Bronchial epithelial cell (primary cell): ENCODE results near the gene NPAS3. TPM values are rescaled to one million over a fixed set of nuclear protein-coding genes. Genes with fewer than 3 reads are reported as not detected.

Experiments
- DNase-seq: peaks from one replicate; pipeline ENCODE4 v3.0.0-alpha.2; 2010; ENCODE audit warnings: low read depth
- FAIRE-seq: peaks from 2 replicates; lab custom pipeline; 2011; peaks lifted over from hg19 to GRCh38; lab: Jason Lieb, UNC
- H3K27me3 ChIP-seq: 2 replicates; pipeline ENCODE4 v1.5.1; 2011; ENCODE audit warnings: low read length; ENCODE audit not compliant: control insufficient read depth, insufficient read depth
- H3K36me3 ChIP-seq: 2 replicates; pipeline ENCODE4 v1.5.1; 2011; ENCODE audit warnings: low read length; ENCODE audit not compliant: control insufficient read depth, insufficient read depth
- H3K4me3 ChIP-seq: 2 replicates; pipeline ENCODE4 v1.5.1; 2011; ENCODE audit warnings: mild to moderate bottlenecking, low read depth, low read length, control low read depth
- total RNA-seq: library from RNA; depleted of rRNA; stranded (reverse); fragments of >200 nt; gene quantifications from 2 replicates; pipeline ENCODE4 v1.2.1, GENCODE V29; 2014
- TF ChIP-seq, protein P1 (sequence below): IDR thresholded peaks from 2 replicates; pipeline ENCODE4 v1.5.1; 2011; ENCODE audit warnings: mild to moderate bottlenecking, moderate library complexity, low read length, control low read depth, inconsistent platforms; ENCODE audit not compliant: insufficient read depth, severe bottlenecking

Gene NPAS3
- total RNA-seq, 1 donor from 2014 or later, result not detected

DNA sequence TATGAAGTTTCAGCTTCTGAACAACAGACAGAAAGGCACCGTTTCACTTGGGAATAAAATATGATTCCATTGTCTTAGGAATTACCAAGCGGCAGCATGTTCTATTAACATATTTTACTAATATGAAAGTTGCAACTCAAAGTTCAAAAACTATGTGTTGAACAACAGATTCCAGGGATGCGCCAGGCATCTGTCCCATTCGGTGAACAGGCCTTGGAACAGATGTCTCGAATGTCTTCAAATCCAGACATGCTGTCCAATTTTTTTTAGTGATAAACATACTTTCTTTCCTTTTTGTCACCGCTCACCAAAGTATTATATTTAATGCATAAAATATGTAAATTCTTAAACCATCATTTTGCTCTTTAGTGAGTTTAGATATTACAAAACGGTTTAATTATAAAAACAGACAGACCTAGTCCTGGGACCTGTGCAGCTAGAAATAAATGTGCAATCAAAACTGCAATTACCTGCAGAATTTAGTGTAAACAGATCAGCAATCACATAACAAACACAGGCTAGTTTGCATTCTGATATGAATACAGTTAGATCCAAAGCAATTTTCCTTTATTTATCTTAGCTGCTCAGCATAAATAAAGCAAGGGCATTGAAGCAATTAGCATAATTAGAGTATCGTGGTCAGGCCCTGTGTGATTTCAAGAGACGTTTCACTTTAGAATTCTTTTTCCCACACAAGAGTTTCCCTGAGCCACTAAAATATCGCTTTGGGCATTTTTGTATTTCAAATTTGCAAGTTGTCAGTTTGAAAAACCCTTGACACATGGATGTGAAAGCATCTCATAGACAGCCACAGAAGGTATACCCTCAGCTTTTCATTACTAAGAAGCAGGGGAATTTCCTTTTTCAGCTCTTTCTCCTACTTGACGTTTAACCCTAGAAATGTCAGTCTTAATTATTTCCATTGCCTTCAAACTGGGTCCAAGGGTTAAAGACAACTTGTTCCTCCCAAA, 591.4 kb downstream of the NPAS3 start:
- no peak for DNase-seq
- TF ChIP-seq, protein P1, sequence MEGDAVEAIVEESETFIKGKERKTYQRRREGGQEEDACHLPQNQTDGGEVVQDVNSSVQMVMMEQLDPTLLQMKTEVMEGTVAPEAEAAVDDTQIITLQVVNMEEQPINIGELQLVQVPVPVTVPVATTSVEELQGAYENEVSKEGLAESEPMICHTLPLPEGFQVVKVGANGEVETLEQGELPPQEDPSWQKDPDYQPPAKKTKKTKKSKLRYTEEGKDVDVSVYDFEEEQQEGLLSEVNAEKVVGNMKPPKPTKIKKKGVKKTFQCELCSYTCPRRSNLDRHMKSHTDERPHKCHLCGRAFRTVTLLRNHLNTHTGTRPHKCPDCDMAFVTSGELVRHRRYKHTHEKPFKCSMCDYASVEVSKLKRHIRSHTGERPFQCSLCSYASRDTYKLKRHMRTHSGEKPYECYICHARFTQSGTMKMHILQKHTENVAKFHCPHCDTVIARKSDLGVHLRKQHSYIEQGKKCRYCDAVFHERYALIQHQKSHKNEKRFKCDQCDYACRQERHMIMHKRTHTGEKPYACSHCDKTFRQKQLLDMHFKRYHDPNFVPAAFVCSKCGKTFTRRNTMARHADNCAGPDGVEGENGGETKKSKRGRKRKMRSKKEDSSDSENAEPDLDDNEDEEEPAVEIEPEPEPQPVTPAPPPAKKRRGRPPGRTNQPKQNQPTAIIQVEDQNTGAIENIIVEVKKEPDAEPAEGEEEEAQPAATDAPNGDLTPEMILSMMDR, result no peak
- Histone ChIP-seq H3K4me3 (no peak overlapping the region), H3K36me3 (no peaks in the 10 kb centered on the region), H3K27me3 (no peaks in the 10 kb centered on the region)
- no peak for FAIRE-seq

DNA sequence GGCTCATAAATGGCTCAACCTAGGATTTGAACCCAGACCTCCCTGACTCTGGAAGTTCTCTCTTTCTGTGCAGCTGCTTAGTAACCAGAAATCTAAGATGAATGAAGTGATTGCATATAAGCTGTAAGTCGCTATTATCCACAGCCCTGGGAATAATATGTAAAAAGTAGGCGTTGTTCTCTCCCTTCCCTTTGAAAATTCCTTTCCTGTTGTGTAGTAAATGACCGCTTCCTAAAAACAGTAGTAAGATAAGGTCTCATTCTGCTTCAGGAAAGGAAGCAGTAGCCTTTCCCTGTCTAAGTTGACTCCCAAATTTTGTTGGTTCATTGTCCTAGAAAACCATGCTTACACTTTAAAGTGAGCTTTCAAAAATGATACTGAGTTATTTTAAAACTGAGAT, 593.9 kb downstream of the NPAS3 start:
- TF ChIP-seq, protein P1, result no peak
- no peak overlapping the region for H3K4me3 ChIP-seq
- H3K36me3 ChIP-seq, result no peaks in the 10 kb centered on the region
- no peaks in the 10 kb centered on the region for H3K27me3 ChIP-seq
- FAIRE-seq (no peak), DNase-seq (no peak)

DNA sequence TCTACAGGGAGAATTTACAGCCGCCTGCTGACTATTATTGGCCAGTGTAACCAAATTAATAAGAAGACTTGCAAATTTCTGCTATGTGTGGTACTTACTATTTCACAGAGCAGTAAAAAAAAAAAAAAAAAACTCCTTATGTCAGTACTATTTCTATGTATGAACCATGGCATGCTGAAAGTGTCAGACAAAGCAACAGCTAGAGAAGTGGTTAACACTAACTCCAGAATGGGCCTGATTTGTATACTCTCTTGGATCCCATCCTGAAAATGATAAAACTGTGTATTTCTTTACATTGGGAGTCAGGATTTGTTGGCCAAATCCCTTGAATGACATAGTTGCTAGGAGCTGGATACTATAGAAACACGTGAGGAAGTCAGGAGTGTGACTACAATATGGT, 595.4 kb downstream of the NPAS3 start:
- Histone ChIP-seq H3K27me3 (no peaks in the 10 kb centered on the region), H3K36me3 (no peaks in the 10 kb centered on the region), H3K4me3 (no peak overlapping the region)
- no peak for DNase-seq
- TF ChIP-seq, protein P1, result no peak
- FAIRE-seq, result no peak

DNA sequence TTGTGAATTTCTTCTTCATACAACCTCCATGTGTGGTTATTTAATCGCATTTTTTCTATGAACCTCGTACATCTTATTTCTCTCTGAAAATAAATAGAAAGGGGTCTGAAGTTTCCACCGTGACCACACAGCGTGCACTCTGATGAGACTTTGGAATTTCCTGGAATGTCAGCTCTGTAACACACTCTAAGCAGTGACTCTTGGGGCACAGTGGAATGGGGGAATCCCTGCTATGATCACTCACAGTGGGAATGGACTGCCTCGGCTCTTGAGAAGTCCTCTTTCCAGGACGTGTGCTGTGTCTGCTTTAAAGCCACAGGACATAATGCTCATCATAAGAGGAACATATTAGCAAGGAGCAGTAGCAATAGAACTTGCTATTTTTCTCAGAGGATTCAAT, 596.0 kb downstream of the NPAS3 start:
- DNase-seq (no peak), FAIRE-seq (no peak)
- TF ChIP-seq, protein P1, result no peak
- no peaks in the 10 kb centered on the region for H3K36me3 ChIP-seq
- H3K27me3 ChIP-seq, result no peaks in the 10 kb centered on the region
- H3K4me3 ChIP-seq, result no peak overlapping the region

DNA sequence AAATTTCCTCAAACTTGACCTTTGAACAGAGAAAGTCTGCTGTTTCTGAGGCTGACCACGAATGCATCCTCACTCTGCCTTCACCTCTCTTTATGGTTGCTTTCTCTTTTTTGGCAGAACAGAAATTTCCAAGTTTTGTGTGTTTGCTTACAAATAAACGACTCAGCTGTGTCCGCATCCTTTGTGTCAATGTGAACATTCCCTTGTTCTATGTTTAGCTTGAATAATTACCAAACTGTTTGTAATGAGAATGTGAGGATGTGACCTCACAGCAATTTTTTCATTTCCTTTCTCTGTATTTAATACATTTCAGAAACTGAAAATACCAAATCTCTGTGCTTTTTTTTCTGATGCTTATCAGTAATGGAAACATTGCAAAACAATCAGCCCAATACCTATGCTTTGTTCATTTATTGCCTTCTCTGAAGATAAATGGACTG, 601.3 kb downstream of the NPAS3 start:
- TF ChIP-seq, protein P1, result no peak
- no peaks in the 10 kb centered on the region for H3K36me3 ChIP-seq
- no peak for FAIRE-seq
- no peak for DNase-seq
- H3K27me3 ChIP-seq, result no peaks in the 10 kb centered on the region
- H3K4me3 ChIP-seq, result no peak overlapping the region
